ENCODE results near the gene FXYD6. TPM values are rescaled to one million over a fixed set of nuclear protein-coding genes. Genes with fewer than 3 reads are reported as not detected.

Gene FXYD6
- total and polyA plus RNA-seq, 8 donors: 2.7 to 48.0 (median 8.9) TPM

DNA sequence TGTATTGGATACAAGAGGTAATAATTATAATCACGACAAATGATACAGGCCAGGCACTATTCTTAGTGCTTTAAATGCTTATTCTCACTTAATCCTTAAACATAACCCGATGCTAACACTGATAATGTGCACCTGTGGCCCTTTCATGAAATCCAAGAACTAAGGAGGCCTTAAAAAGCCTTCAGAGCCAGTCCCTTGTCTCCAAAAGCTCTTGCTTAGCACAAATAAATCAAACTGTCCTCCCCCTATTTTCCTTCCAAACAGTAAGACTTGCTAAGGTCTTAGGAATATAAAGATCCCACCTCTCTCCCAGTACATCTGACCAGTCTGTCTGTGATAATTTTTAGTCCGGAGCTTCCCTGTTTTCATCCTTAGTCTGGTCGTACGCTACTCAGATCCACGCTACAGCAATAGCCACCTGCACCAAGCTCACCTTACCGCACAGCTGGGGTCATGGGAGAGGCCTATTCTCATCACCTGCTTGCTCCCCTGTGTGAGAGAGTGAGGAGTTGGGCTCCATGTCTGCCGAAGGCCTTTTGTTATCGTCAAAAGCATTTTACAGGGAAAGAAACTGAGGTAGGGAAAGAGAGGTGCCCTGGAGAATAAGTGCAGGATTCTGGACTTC, 16.9 kb downstream of the FXYD6 start:
- FAIRE-seq (no peak), DNase-seq (no peak), ATAC-seq (no peak)
- H3K4me3 ChIP-seq: no peak overlapping the region
- H3K4me1 ChIP-seq: no peaks in the 10 kb centered on the region
- H3K27me3 ChIP-seq: no peaks in the 10 kb centered on the region
- H3K9me3 ChIP-seq: no peaks in the 10 kb centered on the region
- H3K36me3 ChIP-seq: no peaks in the 10 kb centered on the region
- WGBS, 2 donors: 79% methylated on average over 9 of the region's 9 CpGs
- TF ChIP-seq, protein P1, sequence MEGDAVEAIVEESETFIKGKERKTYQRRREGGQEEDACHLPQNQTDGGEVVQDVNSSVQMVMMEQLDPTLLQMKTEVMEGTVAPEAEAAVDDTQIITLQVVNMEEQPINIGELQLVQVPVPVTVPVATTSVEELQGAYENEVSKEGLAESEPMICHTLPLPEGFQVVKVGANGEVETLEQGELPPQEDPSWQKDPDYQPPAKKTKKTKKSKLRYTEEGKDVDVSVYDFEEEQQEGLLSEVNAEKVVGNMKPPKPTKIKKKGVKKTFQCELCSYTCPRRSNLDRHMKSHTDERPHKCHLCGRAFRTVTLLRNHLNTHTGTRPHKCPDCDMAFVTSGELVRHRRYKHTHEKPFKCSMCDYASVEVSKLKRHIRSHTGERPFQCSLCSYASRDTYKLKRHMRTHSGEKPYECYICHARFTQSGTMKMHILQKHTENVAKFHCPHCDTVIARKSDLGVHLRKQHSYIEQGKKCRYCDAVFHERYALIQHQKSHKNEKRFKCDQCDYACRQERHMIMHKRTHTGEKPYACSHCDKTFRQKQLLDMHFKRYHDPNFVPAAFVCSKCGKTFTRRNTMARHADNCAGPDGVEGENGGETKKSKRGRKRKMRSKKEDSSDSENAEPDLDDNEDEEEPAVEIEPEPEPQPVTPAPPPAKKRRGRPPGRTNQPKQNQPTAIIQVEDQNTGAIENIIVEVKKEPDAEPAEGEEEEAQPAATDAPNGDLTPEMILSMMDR (IDR thresholded peaks at IDR 0.05): no peak
- intact Hi-C loops (cut with DNase I): no loop called here
- no peak overlapping the region for H3K27ac ChIP-seq

DNA sequence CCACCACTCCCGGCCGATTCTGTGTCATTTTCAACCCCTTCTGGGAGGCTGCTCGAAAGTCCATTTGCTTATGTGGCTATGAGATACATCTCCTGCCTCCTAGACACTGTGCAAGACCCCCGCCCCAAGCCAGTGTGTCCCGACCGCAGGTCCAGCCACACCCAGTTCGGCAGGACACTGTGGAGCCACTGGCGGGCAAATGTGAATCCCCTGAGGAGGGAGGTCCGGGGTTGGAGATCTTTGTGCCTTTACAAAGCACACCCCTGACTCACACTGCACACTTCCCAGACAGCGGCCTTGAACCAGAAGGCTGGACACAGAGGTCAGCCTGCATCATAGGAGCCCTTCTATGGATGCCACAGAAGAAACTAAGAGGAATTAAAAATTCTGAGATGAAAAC, 17.4 kb downstream of the FXYD6 start:
- Histone ChIP-seq H3K36me3 (no peaks in the 10 kb centered on the region), H3K27ac (no peak overlapping the region), H3K4me1 (no peaks in the 10 kb centered on the region), H3K4me3 (no peak overlapping the region), H3K9me3 (no peaks in the 10 kb centered on the region), H3K27me3 (no peaks in the 10 kb centered on the region)
- FAIRE-seq (no peak), DNase-seq (no peak), ATAC-seq (no peak)
- 79 to 80% methylated on average over 10 of the region's 10 CpGs for WGBS, 2 donors
- intact Hi-C loops (cut with DNase I): no loop called here
- TF ChIP-seq, protein P1 (IDR thresholded peaks at IDR 0.05): no peak

DNA sequence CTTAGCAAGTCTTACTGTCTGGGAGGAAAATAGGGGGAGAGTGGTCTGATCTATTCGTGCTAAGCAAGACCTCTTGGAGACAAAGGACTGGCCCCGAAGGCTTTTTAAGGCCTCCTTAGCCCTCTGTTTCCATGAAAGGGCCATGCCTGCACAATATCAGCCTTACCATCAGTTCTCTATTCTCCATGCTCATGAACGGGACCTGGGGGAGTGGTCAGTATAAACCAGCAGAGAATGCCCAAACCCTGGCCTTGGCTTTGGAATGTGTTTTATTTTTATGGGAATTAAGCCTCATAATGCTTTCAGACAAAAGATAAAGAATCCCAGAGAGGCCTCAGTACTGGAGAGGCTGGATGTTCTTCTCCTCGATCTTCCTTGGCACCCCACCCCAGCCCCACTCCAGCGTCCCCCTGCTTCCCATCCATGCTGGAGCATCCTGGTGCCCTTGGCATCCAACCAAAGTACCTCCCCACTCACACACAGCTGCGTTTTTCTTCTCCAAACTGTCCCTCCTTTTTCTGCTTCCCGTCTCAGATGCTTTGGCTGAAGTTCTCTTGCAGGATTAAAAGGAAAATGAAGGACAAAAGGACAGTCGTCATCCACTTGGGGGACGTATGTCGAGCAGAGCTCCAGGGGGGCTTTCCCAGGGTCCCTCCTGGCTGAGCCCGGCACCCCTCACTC, 18.6 kb downstream of the FXYD6 start:
- no peak overlapping the region for H3K27ac ChIP-seq
- H3K9me3 ChIP-seq: no peaks in the 10 kb centered on the region
- H3K4me1 ChIP-seq: no peaks in the 10 kb centered on the region
- intact Hi-C loops (cut with DNase I): no loop called here
- FAIRE-seq (no peak), ATAC-seq (no peak), DNase-seq (peak in 1 of 6 donors; percentile 21)
- H3K36me3 ChIP-seq: no peaks in the 10 kb centered on the region
- 54 to 68% methylated on average over 11 of the region's 11 CpGs for WGBS, 2 donors
- no peaks in the 10 kb centered on the region for H3K27me3 ChIP-seq
- TF ChIP-seq, protein P1 (IDR thresholded peaks at IDR 0.05): no peak
- no peak overlapping the region for H3K4me3 ChIP-seq

DNA sequence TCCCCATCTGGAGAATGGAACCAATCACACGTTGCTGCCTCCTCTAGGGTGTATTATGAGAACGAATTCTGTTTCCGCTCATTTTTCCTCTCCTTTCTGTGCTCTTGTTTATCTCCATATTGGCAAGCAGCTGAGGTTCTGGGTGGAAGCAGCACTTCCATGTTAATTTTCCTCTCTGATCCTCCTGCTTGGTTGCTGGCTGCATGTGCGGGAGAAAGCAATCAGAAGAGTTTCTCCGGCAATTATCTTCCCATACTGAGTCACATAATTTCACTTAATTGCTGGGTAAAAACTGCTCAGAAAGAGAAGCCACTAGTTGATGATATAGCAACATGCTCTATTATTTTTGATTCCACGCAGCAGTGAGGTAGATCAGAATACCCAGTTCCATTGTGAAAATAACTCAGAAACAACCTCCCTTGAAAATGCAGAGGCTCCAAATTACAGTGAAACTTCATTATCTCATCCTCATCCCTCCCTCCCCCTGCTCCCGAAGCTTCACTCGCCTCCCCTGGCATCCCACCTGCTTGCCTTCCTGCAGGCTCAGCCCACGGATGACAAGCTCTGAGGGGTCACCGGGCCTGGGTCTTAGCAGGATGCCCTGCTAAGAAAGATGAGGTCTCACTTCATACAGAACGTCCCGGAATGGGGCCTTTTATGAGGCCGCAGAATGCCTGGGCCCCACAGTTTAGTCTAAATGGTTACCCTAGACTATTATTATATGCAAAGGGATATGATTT, 20.4 kb downstream of the FXYD6 start:
- 82% methylated on average over 13 of the region's 13 CpGs for WGBS, 2 donors
- Histone ChIP-seq H3K36me3 (no peaks in the 10 kb centered on the region), H3K27me3 (no peaks in the 10 kb centered on the region), H3K27ac (no peak overlapping the region), H3K4me3 (no peak overlapping the region), H3K4me1 (no peaks in the 10 kb centered on the region), H3K9me3 (no peaks in the 10 kb centered on the region)
- DNase-seq (peak in 1 of 6 donors; percentile 27), FAIRE-seq (no peak), ATAC-seq (no peak)
- TF ChIP-seq, protein P1 (IDR thresholded peaks at IDR 0.05): no peak
- intact Hi-C loops (cut with DNase I): no loop called here
